Left hindlimb (tissue), 1 donor: Measurements from ENCODE around the gene ROMO1.
"Not testable (repeated sequence)": the region's sequence is repeated elsewhere in the genome, so short reads cannot be mapped to it uniquely, and the experiment has no call there.

ENCODE experiments used
- DNase-seq: peaks from one replicate; pipeline ENCODE4 v3.0.0-alpha.2; 2018

The ROMO1 gene

GRCh38 chr20:35711588-35712209 lies 12.5 kb downstream of the ROMO1 start:
- DNase-seq = no peak

GRCh38 chr20:35713120-35713519 lies 13.9 kb downstream of the ROMO1 start:
- DNase-seq = not testable (repeated sequence)

- no peak for DNase-seq
Observed at GRCh38 chr20:35714127-35714526, 14.9 kb downstream of the ROMO1 start.

GRCh38 chr20:35715652-35716051 lies 16.4 kb downstream of the ROMO1 start:
- no peak for DNase-seq

GRCh38 chr20:35716330-35716729 lies 17.1 kb downstream of the ROMO1 start:
- no peak for DNase-seq

- not testable (repeated sequence) for DNase-seq
Observed at GRCh38 chr20:35718321-35718720, 19.1 kb downstream of the ROMO1 start.

- DNase-seq = no peak
Observed at GRCh38 chr20:35718972-35719635, 19.9 kb downstream of the ROMO1 start.

GRCh38 chr20:35719717-35720116 lies 20.5 kb downstream of the ROMO1 start:
- no peak for DNase-seq

- no peak for DNase-seq
Observed at GRCh38 chr20:35720165-35721123, 21.2 kb downstream of the ROMO1 start.

- DNase-seq = no peak
Observed at GRCh38 chr20:35721219-35721618, 22.0 kb downstream of the ROMO1 start.

- DNase-seq = no peak
Observed at GRCh38 chr20:35721621-35722020, 22.4 kb downstream of the ROMO1 start.

GRCh38 chr20:35723275-35723639 lies 24.1 kb downstream of the ROMO1 start:
- not testable (repeated sequence) for DNase-seq

GRCh38 chr20:35723652-35724320 lies 24.6 kb downstream of the ROMO1 start:
- DNase-seq = not testable (repeated sequence)

- DNase-seq = no peak
Observed at GRCh38 chr20:35724321-35725230, 25.4 kb downstream of the ROMO1 start.

- no peak for DNase-seq
Observed at GRCh38 chr20:35726842-35727711, 27.9 kb downstream of the ROMO1 start.

- DNase-seq = no peak
Observed at GRCh38 chr20:35729283-35729807, 30.1 kb downstream of the ROMO1 start.

GRCh38 chr20:35729836-35730582 lies 30.8 kb downstream of the ROMO1 start:
- DNase-seq = no peak

- no peak for DNase-seq
Observed at GRCh38 chr20:35730583-35731468, 31.6 kb downstream of the ROMO1 start.

GRCh38 chr20:35731469-35731788 lies 32.2 kb downstream of the ROMO1 start:
- no peak for DNase-seq
